MM.1S (cell line): ENCODE data around the gene KCMF1.
A peak's percentile ranks its signal among the peaks of the same experiment; 100 is the strongest.

Source experiments
- DNase-seq: peaks from one replicate; pipeline ENCODE4 v3.0.0-alpha.2; 2015
- H2AFZ ChIP-seq: fragments of 300-600 bp; sonication (generic); 2 replicates; pipeline ENCODE4 v1.6.0; 2016; ENCODE audit warnings: antibody characterized with exemption, low read length
- H3F3A ChIP-seq: fragments of 300-600 bp; sonication (generic); 2 replicates; pipeline ENCODE4 v1.6.1; 2016; ENCODE audit warnings: mild to moderate bottlenecking, antibody characterized with exemption, low read length, moderate library complexity, mixed read lengths; ENCODE audit not compliant: insufficient read depth
- H3K27ac ChIP-seq: fragments of 300-600 bp; sonication (generic); 2 replicates; pipeline ENCODE4 v1.5.1; 2016; ENCODE audit warnings: mild to moderate bottlenecking, low read length
- H3K27me3 ChIP-seq: fragments of 300-600 bp; sonication (generic); replicated peaks from 2 replicates; pipeline ENCODE4 v1.6.0; 2016; ENCODE audit warnings: low read length; ENCODE audit not compliant: insufficient read depth
- H3K36me3 ChIP-seq: fragments of 300-600 bp; sonication (generic); replicated peaks from 2 replicates; pipeline ENCODE4 v1.6.1; 2016; ENCODE audit warnings: mild to moderate bottlenecking, low read length, mixed read lengths; ENCODE audit not compliant: insufficient read depth
- H3K4me1 ChIP-seq: fragments of 300-600 bp; sonication (generic); 2 replicates; pipeline ENCODE4 v1.6.1; 2016; ENCODE audit warnings: low read length, mixed read lengths
- H3K4me2 ChIP-seq: fragments of 300-600 bp; sonication (generic); 2 replicates; pipeline ENCODE4 v1.6.0; 2016; ENCODE audit warnings: low read depth, low read length
- H3K4me3 ChIP-seq: fragments of 300-600 bp; sonication (generic); 2 replicates; pipeline ENCODE4 v1.5.1; 2016; ENCODE audit warnings: low read length, mixed read lengths
- H3K79me2 ChIP-seq: fragments of 300-600 bp; sonication (generic); 2 replicates; pipeline ENCODE4 v1.6.1; 2016; ENCODE audit warnings: mixed run types, low read length, mixed read lengths
- H3K9ac ChIP-seq: fragments of 300-600 bp; sonication (generic); 2 replicates; pipeline ENCODE4 v1.6.1; 2016; ENCODE audit warnings: low read length, mixed read lengths
- H3K9me2 ChIP-seq: fragments of 300-600 bp; sonication (generic); replicated peaks from 2 replicates; pipeline ENCODE4 v1.6.1; 2016; ENCODE audit warnings: mild to moderate bottlenecking, low read length, mixed read lengths; ENCODE audit not compliant: insufficient read depth
- H3K9me3 ChIP-seq: fragments of 300-600 bp; sonication (generic); replicated peaks from 2 replicates; pipeline ENCODE4 v1.6.1; 2016; ENCODE audit warnings: mild to moderate bottlenecking, low read length, mixed read lengths; ENCODE audit not compliant: insufficient read depth
- H4K20me1 ChIP-seq: fragments of 300-600 bp; sonication (generic); 2 replicates; pipeline ENCODE4 v1.6.1; 2016; ENCODE audit warnings: mild to moderate bottlenecking, low read length, moderate library complexity, mixed read lengths; ENCODE audit not compliant: insufficient read depth
- EZH2 ChIP-seq: fragments of 300-600 bp; sonication (generic); optimal IDR thresholded peaks from 2 replicates; pipeline ENCODE3; 2017; ENCODE audit warnings: low read depth, mild to moderate bottlenecking, antibody characterized with exemption, low read length, mixed read lengths
- EZH2phosphoT487 ChIP-seq: fragments of 300-600 bp; sonication (generic); IDR thresholded peaks from 2 replicates; pipeline ENCODE4 v1.6.1; 2018; ENCODE audit warnings: antibody characterized with exemption, low read length
- TF ChIP-seq, protein P1 (sequence below): fragments of 300-600 bp; sonication (generic); IDR thresholded peaks from 2 replicates; pipeline ENCODE4 v1.5.1; 2016; ENCODE audit warnings: antibody characterized with exemption, low read length, mixed read lengths

Gene KCMF1

DNA sequence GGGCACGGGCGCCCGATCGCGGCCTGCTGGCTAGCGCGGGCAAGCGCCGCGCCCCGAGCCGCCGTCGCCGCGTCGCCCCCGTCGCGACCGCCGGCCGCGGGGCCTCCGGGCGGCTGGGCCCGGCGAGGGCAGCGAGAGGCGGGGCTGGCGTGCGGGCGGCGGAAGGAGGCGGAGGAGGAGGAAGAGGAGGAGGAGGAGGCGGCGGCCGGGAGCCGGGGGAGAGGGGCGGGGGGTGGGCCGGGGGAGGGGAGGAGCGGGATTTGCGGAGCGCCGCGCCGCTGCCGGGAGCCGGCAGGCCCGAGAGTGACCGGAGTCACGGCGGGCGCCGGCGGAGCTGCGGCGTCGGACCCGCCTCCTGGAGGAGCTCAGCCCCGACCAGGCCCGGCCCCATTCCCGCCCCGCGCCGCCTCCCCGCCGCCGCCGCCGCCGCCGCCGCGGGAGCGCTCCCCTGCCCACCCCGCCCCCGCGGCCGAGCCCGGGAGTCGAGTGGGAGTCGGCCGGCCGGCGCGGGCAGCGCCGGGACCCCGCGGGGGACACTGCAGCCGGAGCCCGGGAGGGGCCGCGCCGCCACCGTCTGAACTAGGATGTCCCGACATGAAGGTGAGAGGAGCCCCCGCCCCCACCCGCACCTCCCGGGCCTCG lies at the start of gene KCMF1:
TSS of gene KCMF1 (plus strand) at position 294 of the 642 bp plus-strand sequence. CDS start at position 585, 291 bp downstream.
- Histone ChIP-seq H3K79me2 (peaks cover 80% of the 10 kb centered on the region), H3K4me2 (peak within 1 kb of the TSS; percentile 95), H3K9me3 (no peaks in the 10 kb centered on the region), H2AFZ (peak within 1 kb of the TSS; percentile 22), H4K20me1 (peaks cover 17% of the 10 kb centered on the region; the same call in 1 of the 2 replicates), H3K4me1 (peaks cover 15% of the 10 kb centered on the region), H3F3A (peaks cover 31% of the 10 kb centered on the region), H3K4me3 (peak within 1 kb of the TSS; percentile 92), H3K36me3 (no peaks in the 10 kb centered on the region), H3K27me3 (no peaks in the 10 kb centered on the region), H3K9ac (peak within 1 kb of the TSS; percentile 91), H3K9me2 (no peaks in the 10 kb centered on the region), H3K27ac (peak within 1 kb of the TSS; percentile 83)
- TF ChIP-seq EZH2phosphoT487 (no peak), EZH2 (no peak)
- TF ChIP-seq, protein P1, sequence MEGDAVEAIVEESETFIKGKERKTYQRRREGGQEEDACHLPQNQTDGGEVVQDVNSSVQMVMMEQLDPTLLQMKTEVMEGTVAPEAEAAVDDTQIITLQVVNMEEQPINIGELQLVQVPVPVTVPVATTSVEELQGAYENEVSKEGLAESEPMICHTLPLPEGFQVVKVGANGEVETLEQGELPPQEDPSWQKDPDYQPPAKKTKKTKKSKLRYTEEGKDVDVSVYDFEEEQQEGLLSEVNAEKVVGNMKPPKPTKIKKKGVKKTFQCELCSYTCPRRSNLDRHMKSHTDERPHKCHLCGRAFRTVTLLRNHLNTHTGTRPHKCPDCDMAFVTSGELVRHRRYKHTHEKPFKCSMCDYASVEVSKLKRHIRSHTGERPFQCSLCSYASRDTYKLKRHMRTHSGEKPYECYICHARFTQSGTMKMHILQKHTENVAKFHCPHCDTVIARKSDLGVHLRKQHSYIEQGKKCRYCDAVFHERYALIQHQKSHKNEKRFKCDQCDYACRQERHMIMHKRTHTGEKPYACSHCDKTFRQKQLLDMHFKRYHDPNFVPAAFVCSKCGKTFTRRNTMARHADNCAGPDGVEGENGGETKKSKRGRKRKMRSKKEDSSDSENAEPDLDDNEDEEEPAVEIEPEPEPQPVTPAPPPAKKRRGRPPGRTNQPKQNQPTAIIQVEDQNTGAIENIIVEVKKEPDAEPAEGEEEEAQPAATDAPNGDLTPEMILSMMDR = no peak
- DNase-seq = peak; percentile 74

- TF ChIP-seq, protein P1 = no peak
- TF ChIP-seq EZH2phosphoT487 = no peak
- no peak for TF ChIP-seq EZH2
- no peak overlapping the region for H3K4me2 ChIP-seq
- H3K4me1 ChIP-seq = peaks cover 10% of the 10 kb centered on the region
- H4K20me1 ChIP-seq = no peaks in the 10 kb centered on the region
- DNase-seq = no peak
- H3K9ac ChIP-seq = no peak overlapping the region
- H3K4me3 ChIP-seq = no peak overlapping the region
- no peak overlapping the region for H2AFZ ChIP-seq
- peaks cover 18% of the 10 kb centered on the region for H3F3A ChIP-seq
- H3K36me3 ChIP-seq = no peaks in the 10 kb centered on the region
- H3K27me3 ChIP-seq = no peaks in the 10 kb centered on the region
- no peaks in the 10 kb centered on the region for H3K9me2 ChIP-seq
- no peaks in the 10 kb centered on the region for H3K79me2 ChIP-seq
- H3K27ac ChIP-seq = no peak overlapping the region
- no peaks in the 10 kb centered on the region for H3K9me3 ChIP-seq
Measured at GRCh38 chr2:84923009-84923408, 48.0 kb upstream of the KCMF1 start.

GRCh38 chr2:84924173-84925106 lies 46.5 kb upstream of the KCMF1 start:
- Histone ChIP-seq H3K4me1 (peaks cover 10% of the 10 kb centered on the region), H3K27ac (peak overlapping the region; percentile 67; the same call in 1 of the 2 replicates), H3K27me3 (no peaks in the 10 kb centered on the region), H3K9ac (peak overlapping the region; percentile 54), H4K20me1 (no peaks in the 10 kb centered on the region), H3K4me2 (peak overlapping the region; percentile 97), H3K36me3 (no peaks in the 10 kb centered on the region), H3F3A (peaks cover 18% of the 10 kb centered on the region), H3K9me3 (no peaks in the 10 kb centered on the region), H2AFZ (peak overlapping the region; percentile 99), H3K4me3 (peak overlapping the region; percentile 57), H3K9me2 (no peaks in the 10 kb centered on the region), H3K79me2 (no peaks in the 10 kb centered on the region)
- TF ChIP-seq EZH2 = no peak
- DNase-seq = peak; percentile 94
